Measurements from ENCODE around the gene ZNF536.

Gene ZNF536

GRCh38 chr19:30356951-30357579 lies 15.1 kb upstream of the ZNF536 start:
- Histone ChIP-seq H3K4me3 (ENCODE audit: low read length) (no peak overlapping the region), H3K4me2 (ENCODE audit: low read length) (no peak overlapping the region), H3K79me2 (ENCODE audit: low read length) (no peaks in the 10 kb centered on the region), H2AFZ (ENCODE audit: low read depth, low read length) (no peak overlapping the region), H3K9me3 (ENCODE audit: insufficient read depth, low read length) (no peaks in the 10 kb centered on the region), H3K36me3 (replicated peaks; ENCODE audit: low read depth, low read length) (no peaks in the 10 kb centered on the region), H4K20me1 (ENCODE audit: insufficient read depth, low read length) (no peaks in the 10 kb centered on the region), H3K9ac (ENCODE audit: low read length) (no peak overlapping the region), H3K27ac (ENCODE audit: low read length) (no peak overlapping the region), H3K27me3 (ENCODE audit: low read depth, low read length) (peaks cover 6% of the 10 kb centered on the region; the same call in 1 of the 2 replicates), H3K4me1 (ENCODE audit: low read length) (no peaks in the 10 kb centered on the region)
- TF ChIP-seq, protein P1, sequence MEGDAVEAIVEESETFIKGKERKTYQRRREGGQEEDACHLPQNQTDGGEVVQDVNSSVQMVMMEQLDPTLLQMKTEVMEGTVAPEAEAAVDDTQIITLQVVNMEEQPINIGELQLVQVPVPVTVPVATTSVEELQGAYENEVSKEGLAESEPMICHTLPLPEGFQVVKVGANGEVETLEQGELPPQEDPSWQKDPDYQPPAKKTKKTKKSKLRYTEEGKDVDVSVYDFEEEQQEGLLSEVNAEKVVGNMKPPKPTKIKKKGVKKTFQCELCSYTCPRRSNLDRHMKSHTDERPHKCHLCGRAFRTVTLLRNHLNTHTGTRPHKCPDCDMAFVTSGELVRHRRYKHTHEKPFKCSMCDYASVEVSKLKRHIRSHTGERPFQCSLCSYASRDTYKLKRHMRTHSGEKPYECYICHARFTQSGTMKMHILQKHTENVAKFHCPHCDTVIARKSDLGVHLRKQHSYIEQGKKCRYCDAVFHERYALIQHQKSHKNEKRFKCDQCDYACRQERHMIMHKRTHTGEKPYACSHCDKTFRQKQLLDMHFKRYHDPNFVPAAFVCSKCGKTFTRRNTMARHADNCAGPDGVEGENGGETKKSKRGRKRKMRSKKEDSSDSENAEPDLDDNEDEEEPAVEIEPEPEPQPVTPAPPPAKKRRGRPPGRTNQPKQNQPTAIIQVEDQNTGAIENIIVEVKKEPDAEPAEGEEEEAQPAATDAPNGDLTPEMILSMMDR (IDR thresholded peaks at IDR 0.05; ENCODE audit: low read depth, low read length) = no peak
- no peak for TF ChIP-seq EZH2phosphoT487 (IDR thresholded peaks at IDR 0.05; ENCODE audit: low read depth)

GRCh38 chr19:30357580-30357954 lies 14.6 kb upstream of the ZNF536 start:
- Histone ChIP-seq H3K9me3 (ENCODE audit: insufficient read depth, low read length) (no peaks in the 10 kb centered on the region), H3K27me3 (ENCODE audit: low read depth, low read length) (peaks cover 6% of the 10 kb centered on the region; the same call in 1 of the 2 replicates), H3K36me3 (replicated peaks; ENCODE audit: low read depth, low read length) (no peaks in the 10 kb centered on the region), H3K9ac (ENCODE audit: low read length) (no peak overlapping the region), H3K79me2 (ENCODE audit: low read length) (no peaks in the 10 kb centered on the region), H4K20me1 (ENCODE audit: insufficient read depth, low read length) (no peaks in the 10 kb centered on the region), H3K4me1 (ENCODE audit: low read length) (no peaks in the 10 kb centered on the region), H2AFZ (ENCODE audit: low read depth, low read length) (no peak overlapping the region), H3K4me2 (ENCODE audit: low read length) (no peak overlapping the region), H3K4me3 (ENCODE audit: low read length) (no peak overlapping the region), H3K27ac (ENCODE audit: low read length) (no peak overlapping the region)
- TF ChIP-seq EZH2phosphoT487 (IDR thresholded peaks at IDR 0.05; ENCODE audit: low read depth) = no peak
- TF ChIP-seq, protein P1 (IDR thresholded peaks at IDR 0.05; ENCODE audit: low read depth, low read length) = no peak

GRCh38 chr19:30358319-30358718 lies 13.9 kb upstream of the ZNF536 start:
- H3K79me2 ChIP-seq (ENCODE audit: low read length) = no peaks in the 10 kb centered on the region
- no peaks in the 10 kb centered on the region for H4K20me1 ChIP-seq (ENCODE audit: insufficient read depth, low read length)
- no peak overlapping the region for H3K27ac ChIP-seq (ENCODE audit: low read length)
- no peak overlapping the region for H3K4me3 ChIP-seq (ENCODE audit: low read length)
- no peak overlapping the region for H3K4me2 ChIP-seq (ENCODE audit: low read length)
- no peaks in the 10 kb centered on the region for H3K36me3 ChIP-seq (replicated peaks; ENCODE audit: low read depth, low read length)
- no peak overlapping the region for H3K9ac ChIP-seq (ENCODE audit: low read length)
- TF ChIP-seq, protein P1 (IDR thresholded peaks at IDR 0.05; ENCODE audit: low read depth, low read length) = no peak
- no peak for TF ChIP-seq EZH2phosphoT487 (IDR thresholded peaks at IDR 0.05; ENCODE audit: low read depth)
- H3K27me3 ChIP-seq (ENCODE audit: low read depth, low read length) = peaks cover 6% of the 10 kb centered on the region; the same call in 1 of the 2 replicates
- H3K4me1 ChIP-seq (ENCODE audit: low read length) = no peaks in the 10 kb centered on the region
- no peaks in the 10 kb centered on the region for H3K9me3 ChIP-seq (ENCODE audit: insufficient read depth, low read length)
- H2AFZ ChIP-seq (ENCODE audit: low read depth, low read length) = no peak overlapping the region

GRCh38 chr19:30358821-30359580 lies 13.2 kb upstream of the ZNF536 start:
- H4K20me1 ChIP-seq (ENCODE audit: insufficient read depth, low read length) = no peaks in the 10 kb centered on the region

More at GRCh38 chr19:30358821-30359580, 13.2 kb upstream of the ZNF536 start:
- Histone ChIP-seq H3K27me3 (ENCODE audit: low read depth, low read length) (peaks cover 10% of the 10 kb centered on the region; the same call in 1 of the 2 replicates), H3K27ac (ENCODE audit: low read length) (no peak overlapping the region), H3K4me2 (ENCODE audit: low read length) (no peak overlapping the region), H3K9me3 (ENCODE audit: insufficient read depth, low read length) (no peaks in the 10 kb centered on the region), H3K4me1 (ENCODE audit: low read length) (no peaks in the 10 kb centered on the region), H3K9ac (ENCODE audit: low read length) (no peak overlapping the region), H2AFZ (ENCODE audit: low read depth, low read length) (no peak overlapping the region), H3K79me2 (ENCODE audit: low read length) (no peaks in the 10 kb centered on the region), H3K4me3 (ENCODE audit: low read length) (no peak overlapping the region), H3K36me3 (replicated peaks; ENCODE audit: low read depth, low read length) (no peaks in the 10 kb centered on the region)
- TF ChIP-seq, protein P1 (IDR thresholded peaks at IDR 0.05; ENCODE audit: low read depth, low read length) = no peak
- TF ChIP-seq EZH2phosphoT487 (IDR thresholded peaks at IDR 0.05; ENCODE audit: low read depth) = no peak

Measured in OCI-LY3 (cell line).